Measurements from ENCODE around the gene TUBE1. TPM values are rescaled to one million over a fixed set of nuclear protein-coding genes. Genes with fewer than 3 reads are reported as not detected.

Gene TUBE1
- polyA plus RNA-seq, 2 of the 4 experiments (the other 2 are of a cell fraction): 6.8 to 32.5 TPM

GRCh38 chr6:112114577-112115223, 27.4 kb upstream of the TUBE1 start:
- Histone ChIP-seq H3K4me3 (no peak overlapping the region), H3K9me3 (no peaks in the 10 kb centered on the region), H3K4me2 (no peak overlapping the region), H3K4me1 (no peaks in the 10 kb centered on the region), H3K27ac (no peak overlapping the region)
- DNase-seq (ENCODE audit: low read depth in 1 of 2, low spot score in 1 of 2): no peak
- TF ChIP-seq SMC3 (IDR thresholded peaks at IDR 0.05) (no peak), BCL3 (IDR thresholded peaks at IDR 0.05) (no peak), FOSB (CRISPR knock-in tag; IDR thresholded peaks at IDR 0.05) (no peak), FOSL2 (IDR thresholded peaks at IDR 0.05) (no peak), FOSL2 (CRISPR knock-in tag; IDR thresholded peaks at IDR 0.05) (no peak), TP53 (CRISPR knock-in tag; IDR thresholded peaks at IDR 0.05) (no peak), MAFK (IDR thresholded peaks at IDR 0.05; ENCODE audit: partially characterized antibody) (no peak), HOXB5 (CRISPR knock-in tag; IDR thresholded peaks at IDR 0.05) (no peak), HEYL (CRISPR knock-in tag; IDR thresholded peaks at IDR 0.05) (no peak), CHD4 (IDR thresholded peaks at IDR 0.05; ENCODE audit: borderline replicate concordance) (no peak), ZSCAN20 (CRISPR knock-in tag; IDR thresholded peaks at IDR 0.05) (no peak), POLR2AphosphoS2 (conservative IDR thresholded peaks at IDR 0.05; ENCODE audit: low read length) (no peak), ZNF302 (CRISPR knock-in tag; IDR thresholded peaks at IDR 0.05) (no peak), HOXB13 (CRISPR knock-in tag; IDR thresholded peaks at IDR 0.05; ENCODE audit: low read depth) (no peak), JUN (IDR thresholded peaks at IDR 0.05) (no peak), HES2 (IDR thresholded peaks at IDR 0.05) (no peak), CBX2 (IDR thresholded peaks at IDR 0.05; ENCODE audit: borderline replicate concordance, low read depth) (no peak), MAX (IDR thresholded peaks at IDR 0.05) (no peak), CTCF (IDR thresholded peaks at IDR 0.05) (no peak), EP300 (IDR thresholded peaks at IDR 0.05) (no peak)
- ATAC-seq: no peak
- CTCF ChIA-PET: interaction anchor here (1.2 kb wide), 1 partner anchor 48 kb away, joined by 3 read pairs; no protein-coding TSS in a partner anchor
- POLR2A ChIA-PET: no interaction called here
- FAIRE-seq: no peak
- 62% methylated on average over 3 of the region's 3 CpGs for WGBS (ENCODE audit: missing lambda C conversion rate)

GRCh38 chr6:112113918-112114317, 26.6 kb upstream of the TUBE1 start:
- H3K9me3 ChIP-seq: no peaks in the 10 kb centered on the region
- ATAC-seq (no peak), DNase-seq (ENCODE audit: low read depth in 1 of 2, low spot score in 1 of 2) (no peak), FAIRE-seq (no peak)
- ChIA-PET POLR2A (no interaction called here), CTCF (no interaction called here)
- H3K4me1 ChIP-seq: no peaks in the 10 kb centered on the region
- H3K27ac ChIP-seq: no peak overlapping the region
- no peak overlapping the region for H3K4me3 ChIP-seq
- H3K4me2 ChIP-seq: no peak overlapping the region
- TF ChIP-seq MAX (IDR thresholded peaks at IDR 0.05) (no peak), RNF2 (IDR thresholded peaks at IDR 0.05; ENCODE audit: borderline replicate concordance, low read depth) (no peak), SMC3 (IDR thresholded peaks at IDR 0.05) (no peak), ZSCAN20 (CRISPR knock-in tag; IDR thresholded peaks at IDR 0.05) (no peak), ZC3H11A (IDR thresholded peaks at IDR 0.05) (no peak), EHMT2 (IDR thresholded peaks at IDR 0.05; ENCODE audit: low read depth) (no peak), MYC (IDR thresholded peaks at IDR 0.05; ENCODE audit: borderline replicate concordance, low read length) (no peak), KDM5A (IDR thresholded peaks at IDR 0.05) (no peak), TP53 (CRISPR knock-in tag; IDR thresholded peaks at IDR 0.05) (no peak), HES2 (IDR thresholded peaks at IDR 0.05) (no peak), HEYL (CRISPR knock-in tag; IDR thresholded peaks at IDR 0.05) (no peak)
